ENCODE measurements around the gene FOXP2.

DNA sequence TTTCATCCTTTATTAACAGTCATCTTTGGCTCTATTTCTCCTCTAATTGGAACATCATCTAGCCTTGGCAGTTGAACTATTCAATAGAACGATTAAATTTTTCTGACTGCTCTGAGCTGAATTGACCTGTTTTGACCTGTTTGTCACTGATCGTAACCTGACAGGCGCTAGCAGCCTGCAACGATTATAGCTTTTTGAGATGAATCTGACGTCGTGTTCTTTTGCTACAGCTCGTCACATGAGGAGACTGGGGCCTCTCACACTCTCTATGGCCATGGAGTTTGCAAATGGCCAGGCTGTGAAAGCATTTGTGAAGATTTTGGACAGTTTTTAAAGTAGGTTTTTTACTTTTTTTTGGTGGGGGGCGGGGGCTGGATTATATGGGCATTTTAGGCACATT, 229.8 kb downstream of the FOXP2 start:
- TF ChIP-seq, protein P1, sequence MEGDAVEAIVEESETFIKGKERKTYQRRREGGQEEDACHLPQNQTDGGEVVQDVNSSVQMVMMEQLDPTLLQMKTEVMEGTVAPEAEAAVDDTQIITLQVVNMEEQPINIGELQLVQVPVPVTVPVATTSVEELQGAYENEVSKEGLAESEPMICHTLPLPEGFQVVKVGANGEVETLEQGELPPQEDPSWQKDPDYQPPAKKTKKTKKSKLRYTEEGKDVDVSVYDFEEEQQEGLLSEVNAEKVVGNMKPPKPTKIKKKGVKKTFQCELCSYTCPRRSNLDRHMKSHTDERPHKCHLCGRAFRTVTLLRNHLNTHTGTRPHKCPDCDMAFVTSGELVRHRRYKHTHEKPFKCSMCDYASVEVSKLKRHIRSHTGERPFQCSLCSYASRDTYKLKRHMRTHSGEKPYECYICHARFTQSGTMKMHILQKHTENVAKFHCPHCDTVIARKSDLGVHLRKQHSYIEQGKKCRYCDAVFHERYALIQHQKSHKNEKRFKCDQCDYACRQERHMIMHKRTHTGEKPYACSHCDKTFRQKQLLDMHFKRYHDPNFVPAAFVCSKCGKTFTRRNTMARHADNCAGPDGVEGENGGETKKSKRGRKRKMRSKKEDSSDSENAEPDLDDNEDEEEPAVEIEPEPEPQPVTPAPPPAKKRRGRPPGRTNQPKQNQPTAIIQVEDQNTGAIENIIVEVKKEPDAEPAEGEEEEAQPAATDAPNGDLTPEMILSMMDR (IDR thresholded peaks at IDR 0.05; ENCODE audit: low read depth, low read length): no peak
- TF ChIP-seq EZH2phosphoT487 (IDR thresholded peaks at IDR 0.05; ENCODE audit: low read depth): no peak
